Neural crest cell (in vitro differentiated cells): ENCODE data around the gene SPATA13. TPM values are rescaled to one million over a fixed set of nuclear protein-coding genes. Genes with fewer than 3 reads are reported as not detected.

ENCODE experiments used
- DNase-seq: peaks from one replicate; pipeline ENCODE4 v3.0.0; 2021; ENCODE audit warnings: low read depth, mixed read lengths, low spot score
- H3K27ac Mint-ChIP-seq: one replicate; pipeline ENCODE4 v1.8.0; 2021; ENCODE audit warnings: mild to moderate bottlenecking, mixed read lengths; ENCODE audit not compliant: unreplicated experiment
- H3K27me3 Mint-ChIP-seq: 2 replicates; pipeline ENCODE4 v1.8.0; 2021; ENCODE audit warnings: low read depth, mild to moderate bottlenecking, mixed read lengths
- H3K36me3 Mint-ChIP-seq: 2 replicates; pipeline ENCODE4 v1.8.0; 2021; ENCODE audit warnings: low read depth, mild to moderate bottlenecking, mixed read lengths
- H3K4me1 Mint-ChIP-seq: 2 replicates; pipeline ENCODE4 v1.8.0; 2021; ENCODE audit warnings: mixed read lengths
- H3K4me3 Mint-ChIP-seq: one replicate; pipeline ENCODE4 v1.8.0; 2021; ENCODE audit warnings: mild to moderate bottlenecking, mixed read lengths
- H3K9me3 Mint-ChIP-seq: 2 replicates; pipeline ENCODE4 v1.8.0; 2021; ENCODE audit warnings: mixed read lengths
- CTCF ChIP-seq: fragments of 200-600 bp; sonication (generic); conservative IDR thresholded peaks from 2 replicates; pipeline ENCODE4 v1.5.0; 2021; ENCODE audit warnings: antibody characterized with exemption, mild to moderate bottlenecking
- total RNA-seq: library from RNA; stranded (reverse); gene quantifications from 2 replicates; pipeline ENCODE4 v1.2.1, GENCODE V29; 2021

Gene SPATA13
- total RNA-seq, 1 donor from 2014 or later: 45.8 TPM

- H3K27me3 Mint-ChIP-seq: no peaks in the 10 kb centered on the region
- H3K36me3 Mint-ChIP-seq: peaks cover 2% of the 10 kb centered on the region
- H3K27ac Mint-ChIP-seq: no peak overlapping the region
- peaks cover 23% of the 10 kb centered on the region for H3K4me1 Mint-ChIP-seq
- no peak for DNase-seq
- H3K9me3 Mint-ChIP-seq: no peaks in the 10 kb centered on the region
- H3K4me3 Mint-ChIP-seq: no peak overlapping the region
- no peak for TF ChIP-seq CTCF
Observed at GRCh38 chr13:24261566-24261965, 101.0 kb downstream of the SPATA13 start.

GRCh38 chr13:24263632-24264031 is 103.1 kb downstream of the SPATA13 start:
- Mint-ChIP-seq H3K4me3 (no peak overlapping the region), H3K27ac (no peak overlapping the region), H3K4me1 (peaks cover 23% of the 10 kb centered on the region), H3K36me3 (peaks cover 2% of the 10 kb centered on the region), H3K27me3 (no peaks in the 10 kb centered on the region), H3K9me3 (no peaks in the 10 kb centered on the region)
- TF ChIP-seq CTCF: no peak
- no peak for DNase-seq

- peaks cover 26% of the 10 kb centered on the region for H3K4me1 Mint-ChIP-seq
- peaks cover 2% of the 10 kb centered on the region for H3K36me3 Mint-ChIP-seq
- H3K4me3 Mint-ChIP-seq: no peak overlapping the region
- H3K9me3 Mint-ChIP-seq: no peaks in the 10 kb centered on the region
- H3K27ac Mint-ChIP-seq: no peak overlapping the region
- DNase-seq: no peak
- no peak for TF ChIP-seq CTCF
- no peaks in the 10 kb centered on the region for H3K27me3 Mint-ChIP-seq
Observed at GRCh38 chr13:24264976-24265375, 104.5 kb downstream of the SPATA13 start.

GRCh38 chr13:24265453-24265852 is 104.9 kb downstream of the SPATA13 start:
- H3K9me3 Mint-ChIP-seq: no peaks in the 10 kb centered on the region
- no peak overlapping the region for H3K27ac Mint-ChIP-seq
- peaks cover 2% of the 10 kb centered on the region for H3K36me3 Mint-ChIP-seq
- H3K4me3 Mint-ChIP-seq: no peak overlapping the region
- no peaks in the 10 kb centered on the region for H3K27me3 Mint-ChIP-seq
- DNase-seq: no peak
- H3K4me1 Mint-ChIP-seq: peaks cover 31% of the 10 kb centered on the region
- TF ChIP-seq CTCF: no peak

- no peak for DNase-seq
- Mint-ChIP-seq H3K27ac (no peak overlapping the region), H3K4me3 (no peak overlapping the region), H3K9me3 (no peaks in the 10 kb centered on the region), H3K27me3 (no peaks in the 10 kb centered on the region), H3K4me1 (peaks cover 41% of the 10 kb centered on the region), H3K36me3 (no peaks in the 10 kb centered on the region)
- TF ChIP-seq CTCF: no peak
Observed at GRCh38 chr13:24267274-24267673, 106.8 kb downstream of the SPATA13 start.

- no peak overlapping the region for H3K27ac Mint-ChIP-seq
- H3K27me3 Mint-ChIP-seq: no peaks in the 10 kb centered on the region
- no peaks in the 10 kb centered on the region for H3K9me3 Mint-ChIP-seq
- H3K36me3 Mint-ChIP-seq: peaks cover 2% of the 10 kb centered on the region
- H3K4me1 Mint-ChIP-seq: peaks cover 46% of the 10 kb centered on the region
- no peak overlapping the region for H3K4me3 Mint-ChIP-seq
- TF ChIP-seq CTCF: no peak
- DNase-seq: no peak
Observed at GRCh38 chr13:24267801-24268200, 107.3 kb downstream of the SPATA13 start.
